HG02763 (cell line): Measurements from ENCODE around the gene POLR2E.
A peak's percentile ranks its signal among the peaks of the same experiment; 100 is the strongest.

Experiments
- ATAC-seq: cut with Tn5 transposase; IDR thresholded peaks from one replicate; pipeline ENCODE4 v1.9.1; 2021; ENCODE audit warnings: mild to moderate bottlenecking, moderate library complexity; ENCODE audit not compliant: unreplicated experiment

The POLR2E gene

GRCh38 chr19:1111641-1112267, 16.6 kb upstream of the POLR2E start:
- no peak for ATAC-seq

DNA sequence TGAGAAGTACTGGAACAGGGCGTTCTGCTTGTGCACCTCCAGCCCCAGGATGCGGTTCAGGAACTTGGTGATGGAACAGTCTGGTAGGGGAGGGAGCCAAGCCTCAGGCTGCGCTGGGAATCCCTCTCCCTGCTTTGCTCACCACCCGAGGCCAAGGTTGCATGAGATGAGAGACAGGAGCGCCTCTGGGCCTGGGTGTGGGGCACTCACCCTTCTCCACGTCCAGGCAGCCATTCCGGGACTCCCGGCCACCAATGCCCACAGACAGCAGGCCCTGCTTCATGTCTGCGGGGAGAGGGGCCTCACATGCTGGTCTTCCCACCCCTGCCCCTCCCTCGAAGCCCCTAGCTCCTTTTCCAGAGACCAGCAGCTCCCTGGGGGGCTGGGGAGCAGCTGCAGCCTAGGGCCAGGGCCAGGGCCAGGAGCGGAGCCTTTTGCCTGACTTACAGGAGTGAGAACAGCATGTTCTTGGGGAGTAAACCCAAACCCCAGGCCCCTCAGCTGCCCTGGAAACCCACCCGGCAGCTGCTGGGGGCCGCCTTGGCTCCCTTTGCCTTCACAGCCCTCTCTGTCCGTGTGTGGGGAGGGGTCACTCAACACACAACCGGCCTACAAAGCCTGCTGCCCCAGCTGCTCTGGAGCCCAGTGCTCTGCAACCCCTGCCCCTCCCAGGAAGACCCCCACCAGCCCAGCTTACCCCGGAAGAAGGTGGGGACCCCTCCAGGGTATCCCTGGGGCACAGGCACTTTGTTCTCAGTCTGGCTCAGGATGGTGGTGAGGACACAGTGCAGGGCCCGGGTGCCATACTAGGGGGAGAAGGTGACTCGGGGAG, 15.8 kb upstream of the POLR2E start:
- no peak for ATAC-seq

- ATAC-seq = no peak
These were observed 14.8 kb upstream of the POLR2E start for GRCh38 chr19:1109697-1110671.

- ATAC-seq = no peak
These were observed 13.9 kb upstream of the POLR2E start for GRCh38 chr19:1109032-1109551.

GRCh38 chr19:1108291-1109031, 13.3 kb upstream of the POLR2E start:
- ATAC-seq = no peak

- ATAC-seq = no peak
These were observed 12.6 kb upstream of the POLR2E start for GRCh38 chr19:1107661-1108261.

DNA sequence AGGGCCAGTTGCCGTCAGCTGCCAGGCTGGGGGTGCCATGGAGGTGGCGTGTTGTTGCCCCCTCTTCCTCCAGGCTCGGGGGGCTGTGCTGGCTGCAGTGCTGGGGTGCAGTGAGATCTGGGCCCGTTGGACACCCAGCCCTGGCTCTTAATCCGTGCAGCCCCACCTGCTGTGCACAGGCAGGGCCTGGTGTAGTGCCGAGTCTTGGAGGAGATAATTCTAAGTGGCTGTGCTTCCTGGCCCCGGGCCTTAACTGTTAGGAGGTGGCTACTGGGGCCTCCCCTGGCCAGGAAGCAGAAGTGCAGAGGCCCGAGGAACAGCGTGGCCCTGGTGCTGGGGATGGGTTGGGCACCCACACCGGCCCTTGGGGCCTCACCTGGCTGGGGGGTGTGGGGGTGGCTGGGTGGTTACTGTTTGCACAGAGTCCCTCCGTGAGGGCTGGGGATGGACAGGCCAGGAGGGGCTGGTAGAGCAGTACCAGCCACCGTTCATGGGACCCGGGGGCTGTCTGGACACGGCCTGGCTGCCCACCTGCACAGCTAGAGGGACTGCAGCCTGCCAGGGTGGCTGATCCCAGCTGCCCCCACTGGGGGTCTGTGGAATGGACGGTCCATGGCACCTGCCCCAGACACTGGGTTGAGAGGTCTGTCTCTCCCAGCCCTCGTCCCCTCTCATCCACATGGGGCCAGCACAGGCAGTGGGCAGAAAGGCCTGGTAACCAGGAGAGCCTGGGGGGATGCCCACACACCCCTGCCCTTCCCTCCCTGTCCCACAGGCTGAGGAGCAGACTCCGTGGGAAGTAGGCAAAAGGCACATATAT, 11.9 kb upstream of the POLR2E start:
- ATAC-seq = no peak

DNA sequence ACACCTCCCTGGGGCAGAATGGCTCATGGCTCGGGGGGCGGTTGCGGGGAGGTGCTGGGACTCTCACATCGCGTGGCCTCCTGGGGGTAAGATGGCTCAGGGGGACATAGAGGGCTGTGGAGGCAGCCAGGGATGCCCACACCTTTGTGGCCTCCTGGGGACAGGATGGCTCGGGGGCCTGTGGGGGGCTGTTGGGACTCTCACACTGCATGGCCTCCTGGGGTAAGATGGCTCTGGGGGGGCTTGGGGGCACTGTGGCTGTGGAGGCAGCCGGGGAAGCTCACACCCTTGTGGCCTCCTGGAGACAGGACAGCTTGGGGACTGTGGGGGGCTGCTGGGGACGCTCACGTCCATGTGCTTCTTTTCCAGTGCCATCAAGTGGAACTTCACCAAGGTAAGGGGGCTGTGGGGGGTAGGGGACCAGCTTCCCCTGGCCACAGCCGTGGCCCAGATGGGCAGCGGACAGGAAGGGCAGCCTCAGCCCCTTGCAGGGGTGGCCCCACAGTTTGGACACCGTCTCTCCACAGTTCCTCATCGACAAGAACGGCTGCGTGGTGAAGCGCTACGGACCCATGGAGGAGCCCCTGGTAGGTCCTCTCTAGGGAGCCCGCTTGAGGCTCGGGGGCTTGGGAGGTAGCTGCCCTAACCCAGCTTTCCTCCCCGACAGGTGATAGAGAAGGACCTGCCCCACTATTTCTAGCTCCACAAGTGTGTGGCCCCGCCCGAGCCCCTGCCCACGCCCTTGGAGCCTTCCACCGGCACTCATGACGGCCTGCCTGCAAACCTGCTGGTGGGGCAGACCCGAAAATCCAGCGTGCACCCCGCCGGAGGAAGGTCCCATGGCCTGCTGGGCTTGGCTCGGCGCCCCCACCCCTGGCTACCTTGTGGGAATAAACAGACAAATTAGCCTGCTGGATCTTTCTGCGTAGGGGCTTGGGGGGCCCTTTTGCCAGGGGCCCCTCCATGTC, 11.0 kb upstream of the POLR2E start:
- ATAC-seq = no peak

- ATAC-seq = no peak
These were observed 10.1 kb upstream of the POLR2E start for GRCh38 chr19:1105008-1105872.

DNA sequence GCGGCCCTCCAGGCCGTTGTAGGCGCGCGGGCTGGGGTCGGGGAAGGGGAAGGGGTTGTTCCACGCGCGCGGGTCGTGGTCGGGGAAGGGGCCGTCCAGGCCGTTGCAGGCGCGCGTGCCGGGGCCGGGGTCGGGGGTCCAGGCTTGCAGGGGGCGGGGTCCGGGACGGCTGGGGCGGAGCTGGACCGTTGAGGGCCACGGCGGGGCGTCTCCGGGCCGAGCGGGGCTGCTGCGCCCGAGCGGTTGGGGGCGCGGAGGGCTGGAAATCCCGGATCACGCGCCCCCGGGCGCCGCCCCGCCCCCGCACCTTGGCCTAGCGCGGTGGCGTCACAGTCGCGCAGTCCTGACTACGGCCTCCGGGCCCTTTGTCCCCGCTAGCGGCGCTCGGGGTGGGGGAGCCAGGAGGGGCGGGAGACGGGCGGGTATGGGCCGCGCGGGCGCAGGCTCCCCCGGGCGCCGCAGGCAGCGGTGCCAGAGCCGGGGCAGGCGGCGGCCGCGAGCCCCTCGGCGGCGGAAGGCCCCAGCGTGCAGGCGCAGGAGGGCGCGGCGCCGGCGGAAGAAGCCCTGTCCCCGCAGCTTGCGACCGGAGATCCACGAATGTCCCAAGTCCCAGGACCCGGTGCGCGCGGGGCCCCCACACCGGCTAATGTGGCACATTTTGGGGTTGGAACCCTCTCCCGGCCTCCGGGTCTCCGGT, 9.3 kb upstream of the POLR2E start:
- peak; percentile 24 for ATAC-seq

- ATAC-seq = peak; percentile 70
These were observed 8.6 kb upstream of the POLR2E start, which contains the start of gene GPX4 for GRCh38 chr19:1103708-1104310. Gene GPX4 (plus strand): TSS chr19:1103994. CDS start chr19:1104044, 50 bp downstream.

DNA sequence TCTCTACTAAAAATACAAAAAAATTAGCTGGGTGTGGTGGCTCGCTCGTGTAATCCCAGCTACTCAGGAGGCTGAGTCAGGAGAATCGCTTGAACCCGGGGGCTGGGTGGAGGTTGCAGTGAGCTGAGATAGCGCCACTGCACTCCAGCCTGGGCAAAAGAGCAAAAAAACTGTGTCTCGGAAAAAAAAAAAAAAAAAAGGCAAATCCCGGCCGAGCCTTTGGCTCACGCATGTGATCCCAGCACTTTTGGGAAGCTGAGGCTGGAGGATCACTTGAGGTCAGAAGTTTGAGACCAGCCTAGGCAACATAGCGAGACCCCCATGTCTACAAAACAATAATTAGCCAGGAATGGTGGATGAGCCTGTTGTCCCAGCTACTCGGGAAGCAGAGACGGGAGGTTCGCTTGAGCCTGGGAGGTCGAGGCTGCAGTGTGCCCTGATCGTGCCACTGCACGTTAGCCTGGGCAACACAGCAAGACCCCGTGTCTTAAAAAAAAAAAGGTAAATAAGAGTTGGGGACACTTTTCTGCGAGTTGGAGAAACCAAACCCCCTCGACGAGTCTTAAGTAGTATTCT, 8.0 kb upstream of the POLR2E start:
- no peak for ATAC-seq

GRCh38 chr19:1102407-1103131, 7.4 kb upstream of the POLR2E start:
- no peak for ATAC-seq

DNA sequence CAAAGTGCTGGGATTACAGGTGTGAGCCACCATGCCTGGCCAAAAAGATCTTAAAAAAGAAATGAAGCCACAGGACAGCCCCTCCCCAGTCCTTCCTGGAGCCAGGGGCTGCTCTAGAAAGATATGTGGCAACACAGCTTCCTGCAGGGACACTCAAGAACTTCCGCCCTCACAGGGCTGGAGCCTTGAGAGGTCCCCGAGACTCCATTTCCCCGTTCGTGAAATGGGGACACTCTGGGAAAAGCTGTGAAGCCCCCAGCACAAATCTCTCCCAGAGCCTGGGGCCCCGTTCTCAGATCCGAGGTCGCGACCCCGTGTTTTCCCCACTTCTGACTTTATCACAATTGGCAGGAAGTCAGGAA, 6.1 kb upstream of the POLR2E start:
- ATAC-seq = no peak
